ENCODE data around the gene FAM98A.

FAM98A gene

GRCh38 chr2:33541243-33541642 lies 57.9 kb downstream of the FAM98A start:
- no peaks in the 10 kb centered on the region for H3K4me1 ChIP-seq (ENCODE audit: control insufficient read depth in 5 of 5, insufficient read depth in 5 of 5, low read length in 5 of 5)
- H3K27ac ChIP-seq (ENCODE audit: low read depth, low read length) = no peak overlapping the region
- peaks cover 0 to 14% (median 3%) of the 10 kb centered on the region in 5 donors for H3K36me3 ChIP-seq (ENCODE audit: control insufficient read depth in 5 of 5, insufficient read depth in 5 of 5, low read length in 5 of 5)
- no peak overlapping the region for H3K9ac ChIP-seq (ENCODE audit: low read length in 5 of 5)
- peaks cover 0 to 4% (median 4%) of the 10 kb centered on the region in 5 donors for H3K9me3 ChIP-seq (ENCODE audit: control insufficient read depth in 5 of 5, low read length in 5 of 5)
- H3K27me3 ChIP-seq (ENCODE audit: control insufficient read depth in 5 of 5, insufficient read depth in 4 of 5, low read length in 5 of 5) = no peaks in the 10 kb centered on the region
- no peak overlapping the region for H3K4me3 ChIP-seq (ENCODE audit: low read depth in 1 of 5, low read length in 5 of 5)

GRCh38 chr2:33535421-33535820 lies 63.7 kb downstream of the FAM98A start:
- H3K9ac ChIP-seq (ENCODE audit: low read length in 5 of 5) = no peak overlapping the region
- H3K4me3 ChIP-seq (ENCODE audit: low read depth in 1 of 5, low read length in 5 of 5) = no peak overlapping the region
- H3K9me3 ChIP-seq (ENCODE audit: control insufficient read depth in 5 of 5, low read length in 5 of 5) = peaks cover 0 to 4% (median 4%) of the 10 kb centered on the region in 5 donors
- H3K27me3 ChIP-seq (ENCODE audit: control insufficient read depth in 5 of 5, insufficient read depth in 4 of 5, low read length in 5 of 5) = peaks cover 0 to 3% (median 0%) of the 10 kb centered on the region in 5 donors
- H3K27ac ChIP-seq (ENCODE audit: low read depth, low read length) = no peak overlapping the region
- H3K4me1 ChIP-seq (ENCODE audit: control insufficient read depth in 5 of 5, insufficient read depth in 5 of 5, low read length in 5 of 5) = peaks cover 0 to 19% (median 0%) of the 10 kb centered on the region in 5 donors
- peaks cover 0 to 14% (median 4%) of the 10 kb centered on the region in 5 donors for H3K36me3 ChIP-seq (ENCODE audit: control insufficient read depth in 5 of 5, insufficient read depth in 5 of 5, low read length in 5 of 5)
